Keratinocyte (primary cell): ENCODE measurements around the gene FNDC11. TPM values are rescaled to one million over a fixed set of nuclear protein-coding genes. Genes with fewer than 3 reads are reported as not detected.

Source experiments
- polyA plus RNA-seq, 5 experiments: library from polyadenylated mRNA; depleted of rRNA in 3 of 5; stranded (reverse) in 3 of 5; stranded (forward) in 1 of 5; unstranded in 1 of 5; fragments of >200 nt; gene quantifications; 1 replicate in 1 of 5; 2 replicates in 3 of 5; 3 replicates in 1 of 5; pipeline versions ENCODE4 v1.2.1 to v1.2.3, GENCODE V29; 2011 to 2012; ENCODE audit warnings: missing spikeins in 2 of 5, low read depth in 1 of 5, low replicate concordance in 1 of 5

The FNDC11 gene
- polyA plus RNA-seq, 1 donor (not counting 4 experiments of a cell fraction or from before 2014, with no cell fraction given): 0.55 TPM

Other genes starting within 250 kb of the FNDC11 start
- gene CHRNA4, start 192.8 kb upstream of the FNDC11 start, polyA plus RNA-seq: not detected in 3 replicates
- gene KCNQ2, start 81.5 kb upstream of the FNDC11 start, polyA plus RNA-seq: 0.12 TPM in 1 of 3 replicates, not detected in the others
- gene EEF1A2, start 55.1 kb upstream of the FNDC11 start, polyA plus RNA-seq: 0.12 to 0.77 TPM (median 0.31 TPM) in 3 replicates
- gene PPDPF, start 33.4 kb upstream of the FNDC11 start, polyA plus RNA-seq: 8.8 to 68.4 TPM (median 16.4 TPM) in 3 replicates
- 28.5 to 38.9 TPM (median 37.0 TPM) in 3 replicates for gene PTK6, start 16.8 kb upstream of the FNDC11 start, polyA plus RNA-seq
- 0.10 to 0.32 TPM (median 0.14 TPM) in 3 replicates for gene SRMS, start 6.4 kb upstream of the FNDC11 start, polyA plus RNA-seq
- gene HELZ2, start 20.1 kb downstream of the FNDC11 start, polyA plus RNA-seq: 14.8 to 29.0 TPM (median 24.3 TPM) in 3 replicates
- gene GMEB2, start 72.9 kb downstream of the FNDC11 start, polyA plus RNA-seq: 5.1 to 8.4 TPM (median 6.2 TPM) in 3 replicates
- gene STMN3, start 99.3 kb downstream of the FNDC11 start, polyA plus RNA-seq: 9.2 to 12.0 TPM (median 10.5 TPM) in 3 replicates
- gene RTEL1, start 104.2 kb downstream of the FNDC11 start, polyA plus RNA-seq: 7.7 to 12.4 TPM (median 11.2 TPM) in 3 replicates
- gene TNFRSF6B, start 142.5 kb downstream of the FNDC11 start, polyA plus RNA-seq: 51.9 to 151 TPM (median 58.1 TPM) in 3 replicates
- gene ARFRP1, start 153.8 kb downstream of the FNDC11 start, polyA plus RNA-seq: 29.7 to 37.4 TPM (median 30.4 TPM) in 3 replicates
- gene ZGPAT, start 153.9 kb downstream of the FNDC11 start, polyA plus RNA-seq: 7.8 to 13.5 TPM (median 12.2 TPM) in 3 replicates
- 0.60 to 3.5 TPM (median 0.75 TPM) in 3 replicates for gene LIME1, start 182.5 kb downstream of the FNDC11 start, polyA plus RNA-seq
- gene SLC2A4RG, start 185.6 kb downstream of the FNDC11 start, polyA plus RNA-seq: 18.3 to 33.6 TPM (median 23.5 TPM) in 3 replicates